ENCODE data around the gene BRME1.
"Not testable (repeated sequence)": the region's sequence is repeated elsewhere in the genome, so short reads cannot be mapped to it uniquely, and the experiment has no call there.

The BRME1 gene

GRCh38 chr19:13866463-13867046, 39.4 kb downstream of the BRME1 start:
- no peak for DNase-seq (ENCODE audit: low read depth in 4 of 4, low spot score in 1 of 4)

- no peak for DNase-seq (ENCODE audit: low read depth in 4 of 4, low spot score in 1 of 4)
These were observed 40.1 kb downstream of the BRME1 start for GRCh38 chr19:13865571-13866462.

- DNase-seq (ENCODE audit: low read depth in 4 of 4, low spot score in 1 of 4) = no peak
These were observed 41.0 kb downstream of the BRME1 start for GRCh38 chr19:13864667-13865570.

- no peak for DNase-seq (ENCODE audit: low read depth in 4 of 4, low spot score in 1 of 4)
These were observed 41.8 kb downstream of the BRME1 start for GRCh38 chr19:13864046-13864666.

DNA sequence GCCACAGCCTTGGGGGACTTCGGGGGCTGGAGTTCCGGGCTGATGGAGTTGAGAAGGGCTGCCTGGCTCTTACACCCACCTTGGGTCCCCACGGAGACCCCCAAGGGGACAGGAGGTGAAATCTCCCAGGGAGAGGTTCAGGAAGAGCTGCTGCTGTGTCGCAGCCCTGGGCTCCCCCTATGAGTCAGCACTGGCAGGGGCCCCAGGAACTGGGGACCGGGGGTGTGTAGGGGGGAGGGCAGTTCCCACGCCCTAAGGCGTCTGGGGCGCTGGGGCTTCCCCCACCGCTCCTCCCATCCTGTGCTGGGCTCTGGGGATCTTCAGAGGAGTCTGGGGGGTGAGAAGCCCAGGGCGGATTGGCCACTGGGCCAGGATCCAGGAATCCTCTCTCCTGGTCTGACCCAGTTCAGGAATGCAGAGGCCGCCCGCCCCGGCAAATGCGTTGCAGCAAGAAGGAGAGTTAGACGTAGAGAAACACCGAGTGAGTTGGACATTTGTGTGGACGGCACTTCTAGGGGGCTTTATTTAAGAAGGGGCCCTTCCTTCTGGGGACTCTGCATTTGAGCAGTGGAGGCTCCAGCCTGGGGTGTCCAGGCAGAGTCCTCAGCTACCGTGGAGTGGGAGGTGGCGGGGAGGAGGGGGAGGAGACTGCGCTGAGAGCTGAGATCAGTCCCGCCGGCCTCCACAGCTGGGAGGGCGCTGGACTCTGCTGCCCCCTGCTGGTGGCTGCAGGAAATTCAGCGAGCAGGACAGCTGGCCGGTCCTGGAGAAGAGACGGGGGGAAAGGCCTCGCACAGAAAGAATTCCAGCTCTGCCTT, 44.0 kb downstream of the BRME1 start:
- peak; percentile 65 to 89 (median 80) for DNase-seq (ENCODE audit: low read depth in 4 of 4, low spot score in 1 of 4)

DNA sequence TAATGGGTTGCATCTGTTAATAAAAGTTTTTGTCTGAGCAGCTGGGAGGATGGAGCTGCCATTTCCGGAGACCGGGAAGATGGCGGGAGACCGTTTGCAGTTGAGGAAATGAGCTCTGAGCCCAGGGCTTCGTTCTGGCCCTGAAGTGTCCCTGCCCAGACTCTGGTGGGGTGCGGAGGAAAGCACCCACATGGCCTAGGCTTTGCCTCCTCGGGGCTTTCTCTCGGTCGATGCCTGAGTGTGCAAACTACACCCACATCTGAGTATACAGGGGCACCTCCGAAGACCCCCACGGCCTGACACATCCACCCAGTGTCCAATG, 44.6 kb downstream of the BRME1 start:
- no peak for DNase-seq (ENCODE audit: low read depth in 4 of 4, low spot score in 1 of 4)

- DNase-seq (ENCODE audit: low read depth in 4 of 4, low spot score in 1 of 4) = no peak
These were observed 45.1 kb downstream of the BRME1 start for GRCh38 chr19:13860679-13861391.

DNA sequence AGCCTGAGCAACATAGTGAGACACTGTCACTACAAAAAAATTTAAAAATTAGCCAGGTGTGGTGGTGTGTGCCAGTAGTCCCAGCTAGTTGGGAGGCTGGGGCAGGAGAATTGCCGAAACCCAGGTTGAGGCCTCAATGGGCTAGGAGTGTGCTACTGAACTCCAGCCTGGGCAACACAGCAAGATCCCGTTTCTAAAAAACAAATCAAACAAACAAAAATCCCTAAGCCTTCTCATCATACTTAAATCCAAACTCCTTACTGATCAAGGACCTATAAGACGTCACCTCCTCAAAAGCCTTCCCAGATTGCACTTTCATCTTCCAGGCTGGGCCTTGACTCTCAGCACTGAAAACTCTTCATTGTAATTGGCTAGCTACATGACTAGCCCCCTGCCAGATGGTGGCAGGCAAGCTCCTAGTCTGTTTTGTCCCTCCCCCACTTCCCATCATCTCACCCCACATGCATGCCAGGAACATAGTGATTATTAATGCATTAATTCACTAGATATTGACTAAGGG, 46.5 kb downstream of the BRME1 start:
- no peak for DNase-seq (ENCODE audit: low read depth in 4 of 4, low spot score in 1 of 4)

DNA sequence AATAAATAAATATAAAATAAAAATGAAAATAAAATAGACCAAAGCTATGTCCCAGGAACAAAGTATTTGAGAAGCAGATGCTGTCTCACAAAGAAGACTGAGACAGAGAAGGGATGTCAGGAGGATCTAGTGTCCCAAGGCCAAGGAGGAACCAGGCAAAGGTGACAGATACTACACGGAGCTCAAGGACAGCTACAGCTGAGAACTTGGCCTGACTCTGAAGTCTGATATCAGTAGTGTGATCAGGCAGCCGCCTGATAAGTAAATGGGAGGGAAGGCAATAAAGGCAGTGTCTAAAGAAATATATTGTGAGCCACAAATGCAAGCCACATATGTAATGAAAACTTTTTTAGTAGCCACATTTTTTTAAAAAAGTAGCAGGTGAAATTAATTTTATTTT, 49.4 kb downstream of the BRME1 start:
- no peak for DNase-seq (ENCODE audit: low read depth in 4 of 4, low spot score in 1 of 4)

- not testable (repeated sequence) for DNase-seq (ENCODE audit: low read depth in 4 of 4, low spot score in 1 of 4)
These were observed 53.7 kb downstream of the BRME1 start for GRCh38 chr19:13852171-13852707.

DNA sequence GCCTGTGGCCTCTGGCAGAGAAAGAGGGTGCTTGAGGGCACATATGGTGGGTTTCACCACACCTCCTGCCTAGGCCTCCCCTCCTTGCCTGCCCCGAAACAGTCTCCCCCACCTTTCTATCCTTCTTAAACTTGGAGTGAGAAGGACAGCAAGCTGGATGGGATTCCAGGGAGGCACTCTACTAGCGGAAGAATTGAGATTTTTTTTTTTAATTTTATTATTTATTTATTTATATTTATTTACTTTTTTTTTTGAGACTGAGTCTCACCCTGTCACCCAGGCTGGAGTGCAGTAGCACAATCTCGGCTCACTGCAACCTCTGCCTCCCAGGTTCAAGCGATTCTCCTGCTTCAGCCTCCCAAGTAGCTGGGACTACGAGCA, 54.2 kb downstream of the BRME1 start:
- DNase-seq (ENCODE audit: low read depth in 4 of 4, low spot score in 1 of 4) = not testable (repeated sequence)

DNA sequence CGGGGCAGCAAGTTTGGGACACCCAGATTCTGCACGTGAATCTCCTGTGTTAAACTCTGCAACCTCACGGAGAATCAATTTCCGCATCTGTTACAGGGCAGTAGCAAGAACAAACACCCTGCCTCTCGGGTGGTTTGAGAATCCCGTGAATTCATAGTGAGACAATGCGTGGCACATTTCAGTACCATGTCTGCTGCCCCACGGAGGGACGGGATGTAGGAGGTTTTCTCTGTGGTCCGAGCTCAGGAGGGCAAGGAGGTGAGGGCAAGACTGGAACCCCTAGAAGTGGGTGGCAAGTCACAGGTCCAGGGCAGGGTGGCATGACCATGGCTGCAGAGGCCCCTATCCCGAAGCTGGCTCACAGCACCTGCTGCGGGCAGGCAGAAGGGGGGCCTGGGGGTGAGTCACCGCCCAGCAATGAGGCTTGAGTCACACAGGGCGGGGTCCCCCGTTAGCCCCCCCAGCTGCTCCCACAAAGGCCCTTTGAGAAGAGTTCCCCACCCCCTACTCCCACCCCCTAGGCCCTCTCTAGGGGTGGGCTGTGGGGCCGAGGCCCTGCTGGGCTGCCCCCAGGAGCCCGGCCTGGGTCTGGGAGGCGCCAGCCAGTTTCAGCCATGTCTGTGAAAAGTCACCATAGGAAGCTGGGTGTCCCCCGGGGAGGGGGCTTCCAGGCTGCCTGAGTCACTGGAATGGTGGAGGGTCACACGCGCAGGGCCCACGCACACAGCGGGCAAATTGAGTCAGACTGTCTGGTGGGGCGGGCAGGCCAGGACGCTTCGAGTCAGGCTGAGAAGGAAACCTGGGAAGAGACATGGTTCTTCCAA, 54.8 kb downstream of the BRME1 start:
- DNase-seq (ENCODE audit: low read depth in 4 of 4, low spot score in 1 of 4) = peak in 1 of 4 experiments; percentile 47

DNA sequence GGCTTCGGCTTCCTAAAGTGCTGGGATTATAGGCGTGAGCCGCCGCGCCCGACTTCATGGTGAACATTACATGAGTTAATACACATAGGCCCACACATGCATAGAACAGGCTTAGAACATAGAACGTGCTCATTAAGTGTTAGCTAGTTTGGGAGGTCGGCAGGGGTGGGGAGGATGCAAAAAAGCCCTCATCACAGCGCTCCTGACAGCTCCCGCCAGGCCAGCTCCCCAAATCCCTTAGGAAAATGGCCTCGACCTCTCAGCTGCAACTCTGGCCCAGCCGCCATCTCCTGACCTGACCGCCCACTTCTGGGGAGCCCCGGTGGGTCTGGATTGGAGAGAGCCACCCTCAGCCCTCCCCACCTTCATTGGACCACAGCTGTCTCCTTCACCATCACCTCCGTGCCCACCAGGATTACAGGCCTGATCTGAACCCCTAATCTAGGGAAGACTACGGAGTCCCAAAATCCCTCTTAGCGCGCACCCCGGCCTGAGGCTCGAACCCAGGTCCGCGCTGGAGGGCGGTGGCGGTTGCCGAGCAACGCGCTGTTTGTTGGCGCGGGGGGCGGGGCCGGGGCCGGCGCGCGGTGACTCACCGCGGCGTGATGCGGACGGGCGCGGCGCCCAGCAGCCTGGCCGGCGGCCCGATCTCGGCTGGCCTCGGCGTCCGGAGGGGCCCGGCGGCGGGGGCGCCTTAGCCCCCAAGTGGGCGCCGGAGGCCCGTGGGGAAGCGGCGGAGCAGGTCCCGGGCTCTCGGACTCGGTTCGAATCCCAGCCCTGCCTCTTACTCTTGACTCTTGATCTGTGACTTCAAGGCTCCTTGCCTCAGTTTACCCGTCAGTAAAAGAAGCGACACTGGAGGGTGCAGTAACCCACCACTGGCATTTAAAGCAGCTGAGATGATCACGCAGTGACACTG, 55.7 kb downstream of the BRME1 start:
- DNase-seq (ENCODE audit: low read depth in 4 of 4, low spot score in 1 of 4) = peak in 2 of 4 experiments; percentile 51 to 67

DNA sequence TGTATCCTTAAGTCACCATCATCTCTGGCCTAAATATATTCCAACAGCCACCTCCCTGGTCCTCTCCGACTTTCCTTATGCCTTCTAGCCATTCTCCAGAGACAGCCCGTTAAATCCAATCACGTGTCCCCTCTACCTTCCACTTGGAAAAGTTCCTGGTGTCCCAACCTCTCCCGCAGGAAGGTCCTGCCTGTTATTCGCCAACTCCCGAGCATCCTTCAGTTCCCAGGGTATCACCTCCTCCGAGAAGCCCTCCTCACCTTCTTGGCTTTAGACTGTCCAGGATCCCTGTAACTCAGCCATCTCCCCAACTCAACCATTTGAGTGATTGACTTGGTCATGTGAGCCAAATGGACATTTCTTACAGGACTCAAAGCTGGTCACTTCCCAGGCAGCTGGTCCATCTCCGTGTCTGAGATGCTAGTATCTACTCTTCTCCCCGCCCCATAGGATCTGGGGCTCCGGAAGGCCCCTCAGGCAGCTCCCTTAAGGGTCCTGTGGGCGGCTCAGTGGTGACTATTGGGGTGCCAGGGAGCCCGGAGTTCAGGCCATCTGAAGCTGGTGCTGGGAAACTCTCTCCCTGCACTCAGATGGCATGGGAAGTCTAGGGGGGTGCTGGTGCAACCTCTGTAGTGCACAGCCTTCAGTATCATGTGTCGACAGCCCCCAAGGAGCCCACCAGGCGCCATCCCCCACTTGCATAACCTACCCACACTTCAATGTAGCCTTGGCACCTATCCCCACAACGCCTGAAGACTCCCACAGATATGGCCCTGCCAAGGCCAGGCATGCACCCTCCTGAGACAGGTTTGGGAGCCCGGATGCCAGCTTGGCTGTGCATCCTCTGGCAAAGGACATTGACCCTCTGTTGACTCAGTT, 56.9 kb downstream of the BRME1 start:
- no peak for DNase-seq (ENCODE audit: low read depth in 4 of 4, low spot score in 1 of 4)

DNA sequence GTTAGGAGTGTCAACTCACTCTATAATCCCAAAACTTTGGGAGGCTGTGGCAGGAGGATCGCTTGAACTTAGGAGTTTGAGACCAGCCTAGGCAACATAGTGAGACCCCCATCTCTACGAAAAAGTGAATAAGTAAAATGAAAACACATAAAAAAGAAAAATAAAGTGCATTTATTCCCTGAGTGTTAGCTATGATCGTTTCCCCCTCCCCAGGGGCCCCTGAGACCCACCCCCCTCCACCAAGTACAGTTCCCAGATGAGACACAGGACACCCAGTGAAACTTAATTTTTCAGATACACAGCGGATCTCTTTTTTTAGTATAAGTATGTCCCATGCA, 57.6 kb downstream of the BRME1 start:
- DNase-seq (ENCODE audit: low read depth in 4 of 4, low spot score in 1 of 4) = no peak

All from stimulated activated CD4-positive, alpha-beta T cell treated with anti-CD3 and anti-CD28 coated beads, Interleukin-1b, Interleukin-23, amount 100 ng/mL, for 24 hours (primary cell).